ENCODE measurements around the gene LRP1. TPM values are rescaled to one million over a fixed set of nuclear protein-coding genes. Genes with fewer than 3 reads are reported as not detected.

LRP1 gene
- total RNA-seq, 1 experiment from 2014 or later: 28.4 TPM

DNA sequence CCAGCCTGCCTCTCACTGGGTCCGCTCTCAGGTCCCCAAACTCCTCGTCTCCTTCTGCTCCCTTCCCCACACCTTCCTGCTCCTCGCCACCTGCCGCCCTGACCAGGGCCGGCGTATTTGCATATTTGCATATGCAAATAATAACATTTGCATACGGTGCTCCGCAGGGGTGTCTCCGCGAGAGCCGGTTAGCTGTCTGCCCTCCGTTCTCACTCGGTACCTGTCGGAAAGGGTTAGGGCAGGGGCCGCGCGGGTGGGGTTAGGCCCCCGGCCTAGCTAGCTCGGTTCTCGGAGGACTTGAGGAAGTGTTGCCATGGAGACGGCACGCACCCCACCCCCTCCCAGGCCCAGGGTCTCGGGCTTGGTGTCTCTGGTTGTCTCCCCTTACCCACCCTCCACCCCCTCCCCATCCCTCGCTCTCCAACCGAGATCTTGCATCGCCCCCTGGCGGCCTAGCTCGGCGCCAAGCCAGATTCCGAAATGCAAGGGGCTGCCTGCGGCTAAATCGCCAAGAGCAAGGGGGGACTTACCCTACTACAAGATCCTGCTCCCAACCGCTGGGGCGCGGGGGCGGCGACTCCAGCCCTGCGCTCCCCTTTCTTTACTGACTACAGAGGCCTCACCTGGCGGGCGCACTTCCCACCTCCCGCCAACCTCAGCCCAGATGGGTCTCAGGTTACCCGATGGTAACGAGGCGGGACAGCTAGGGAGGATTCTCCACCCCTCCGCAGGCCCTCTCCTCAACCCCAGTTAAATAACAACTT lies 114.6 kb downstream of the LRP1 start:
- in situ Hi-C loops (cut with HindIII; ENCODE audit: low pct_unique_long_range_greater_than_20kb, low sequenced_read_pairs): no loop called here
- DNase-seq (ENCODE audit: low read depth): peak; percentile 56

DNA sequence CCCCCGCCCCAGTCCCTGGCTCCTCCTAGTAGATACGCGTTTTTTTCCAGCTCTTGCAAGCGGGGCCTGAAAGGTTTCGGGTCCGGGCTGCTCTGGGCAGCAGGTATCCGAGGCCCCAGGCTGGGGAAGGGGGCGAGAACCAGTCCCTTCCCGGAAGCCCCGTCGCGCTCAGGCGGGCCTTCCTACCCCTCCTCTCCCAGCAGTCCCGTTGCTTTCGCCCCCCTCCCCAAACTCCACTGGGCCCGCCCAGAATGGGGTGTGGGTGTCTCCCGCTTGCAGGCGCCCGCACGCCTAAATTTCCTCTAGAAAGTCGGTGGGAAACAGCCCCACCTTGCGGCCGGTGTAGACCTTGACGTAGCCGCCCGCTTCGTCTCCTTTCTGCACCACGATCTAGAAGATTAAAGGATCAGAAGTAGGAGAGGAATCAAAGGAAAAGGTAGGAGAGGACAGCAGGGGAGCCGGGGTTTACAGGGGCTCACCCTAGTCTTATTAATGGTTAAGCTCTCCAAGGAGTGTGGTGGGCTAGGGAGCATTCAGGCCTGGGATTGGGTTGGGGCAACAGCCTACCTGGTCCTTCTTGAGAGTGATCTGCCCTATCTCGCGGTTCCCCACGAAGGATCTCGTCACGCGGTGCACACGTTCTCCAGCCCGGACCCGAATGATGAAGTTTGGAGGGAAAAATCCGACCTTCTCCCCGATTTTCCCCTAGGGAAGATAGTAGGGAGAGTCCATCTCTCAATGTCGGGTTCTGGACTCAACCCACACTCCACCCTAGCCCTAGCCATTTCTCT lies 115.4 kb downstream of the LRP1 start:
- in situ Hi-C loops (cut with HindIII; ENCODE audit: low pct_unique_long_range_greater_than_20kb, low sequenced_read_pairs): no loop called here
- DNase-seq (ENCODE audit: low read depth): peak; percentile 75

DNA sequence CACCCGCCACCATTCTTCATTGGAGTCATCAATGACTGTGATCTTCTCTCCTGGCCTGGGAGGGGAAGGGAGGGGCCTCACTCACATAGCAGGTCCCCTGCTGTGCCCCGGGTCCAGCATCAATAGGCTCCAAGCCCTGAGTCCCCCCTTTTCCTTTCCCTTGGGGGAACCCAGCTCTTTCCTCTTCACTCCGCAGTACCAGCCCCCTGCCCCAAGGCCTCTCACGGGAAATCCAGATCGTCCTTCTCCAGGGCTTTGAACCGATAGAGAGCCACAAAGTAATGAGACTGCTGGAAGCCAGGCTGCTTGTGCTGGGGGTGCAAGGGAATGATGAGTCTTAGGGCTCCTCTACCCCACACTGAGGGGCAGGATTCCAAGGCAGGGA lies 116.0 kb downstream of the LRP1 start:
- in situ Hi-C loops (cut with HindIII; ENCODE audit: low pct_unique_long_range_greater_than_20kb, low sequenced_read_pairs): no loop called here
- no peak for DNase-seq (ENCODE audit: low read depth)

DNA sequence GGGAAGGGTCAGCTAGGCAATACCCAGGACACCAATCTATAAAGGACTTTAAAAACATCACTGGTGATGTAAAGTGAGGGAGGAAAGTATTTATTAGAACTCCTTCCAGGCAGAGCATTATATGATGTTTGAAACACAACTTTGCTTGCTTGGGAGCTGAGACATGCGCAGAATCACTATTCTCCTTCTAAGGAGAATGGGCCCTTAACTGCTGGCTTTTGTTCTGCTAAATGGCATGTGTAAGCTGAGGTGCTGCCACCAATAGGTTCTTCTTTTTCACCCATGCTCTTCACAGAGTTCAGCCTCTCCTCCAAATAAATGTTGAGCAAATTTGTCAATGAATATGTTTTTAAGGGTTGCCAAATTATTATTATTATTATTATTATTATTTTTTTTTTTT lies 118.8 kb downstream of the LRP1 start:
- in situ Hi-C loops (cut with HindIII; ENCODE audit: low pct_unique_long_range_greater_than_20kb, low sequenced_read_pairs): no loop called here
- no peak for DNase-seq (ENCODE audit: low read depth)

DNA sequence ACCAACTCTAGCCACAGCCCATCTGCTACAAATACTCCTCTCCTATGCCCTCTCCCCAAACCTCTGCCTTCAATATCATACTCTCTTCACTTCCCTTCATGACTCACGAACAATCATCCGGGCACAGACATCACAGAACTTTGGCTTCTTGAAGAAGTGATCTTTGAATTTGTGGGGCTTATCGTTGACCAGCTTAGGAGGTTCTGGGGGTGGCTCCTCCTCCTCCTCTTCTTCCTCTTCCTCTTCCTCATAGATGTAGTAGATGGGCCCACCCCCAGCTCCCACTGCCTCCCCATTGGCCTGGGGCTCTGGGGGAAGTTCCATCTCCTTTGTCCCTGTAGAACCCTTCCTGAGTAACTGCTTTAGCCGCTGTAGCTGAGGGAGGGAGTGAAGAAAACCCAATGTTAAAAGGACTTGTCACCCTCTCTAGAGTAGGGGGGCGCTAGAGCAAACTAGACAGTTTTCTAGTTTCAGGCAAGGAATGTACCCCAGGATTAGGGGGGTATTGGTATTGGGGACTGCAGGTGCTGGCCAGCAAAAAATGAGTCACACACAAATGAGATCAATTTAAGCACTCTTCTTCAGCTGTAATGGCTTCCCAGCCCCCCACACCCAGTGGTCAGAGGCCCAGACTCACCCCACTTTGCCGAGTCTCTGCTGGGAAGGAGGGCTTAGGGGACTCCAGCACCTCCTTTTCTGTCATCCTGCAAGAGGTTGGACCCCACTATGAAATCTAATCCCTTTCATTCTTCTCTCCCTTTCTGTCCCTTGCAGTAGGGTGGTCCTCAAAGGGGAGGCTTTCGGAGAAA lies 120.9 kb downstream of the LRP1 start:
- in situ Hi-C loops (cut with HindIII; ENCODE audit: low pct_unique_long_range_greater_than_20kb, low sequenced_read_pairs): no loop called here
- DNase-seq (ENCODE audit: low read depth): no peak

DNA sequence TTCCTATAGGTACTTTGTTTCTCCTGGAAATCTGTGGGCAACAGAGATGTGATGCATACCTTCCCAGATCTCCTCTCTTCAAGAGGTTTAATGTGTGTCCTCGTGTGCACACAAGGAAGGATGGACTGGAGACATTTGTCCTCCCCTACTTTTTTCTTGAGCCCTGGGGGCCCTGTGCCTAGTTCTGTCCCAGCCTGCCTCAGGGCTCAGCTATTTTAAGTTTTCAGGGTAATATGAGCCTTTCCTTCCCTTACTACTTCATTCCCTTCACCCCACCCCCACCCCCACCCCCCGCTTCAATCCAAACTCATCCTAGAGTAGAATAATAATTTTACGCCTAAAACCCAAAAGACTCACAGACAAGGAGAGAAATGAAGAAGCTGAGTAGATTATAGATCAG lies 122.3 kb downstream of the LRP1 start:
- in situ Hi-C loops (cut with HindIII; ENCODE audit: low pct_unique_long_range_greater_than_20kb, low sequenced_read_pairs): no loop called here
- DNase-seq (ENCODE audit: low read depth): no peak

DNA sequence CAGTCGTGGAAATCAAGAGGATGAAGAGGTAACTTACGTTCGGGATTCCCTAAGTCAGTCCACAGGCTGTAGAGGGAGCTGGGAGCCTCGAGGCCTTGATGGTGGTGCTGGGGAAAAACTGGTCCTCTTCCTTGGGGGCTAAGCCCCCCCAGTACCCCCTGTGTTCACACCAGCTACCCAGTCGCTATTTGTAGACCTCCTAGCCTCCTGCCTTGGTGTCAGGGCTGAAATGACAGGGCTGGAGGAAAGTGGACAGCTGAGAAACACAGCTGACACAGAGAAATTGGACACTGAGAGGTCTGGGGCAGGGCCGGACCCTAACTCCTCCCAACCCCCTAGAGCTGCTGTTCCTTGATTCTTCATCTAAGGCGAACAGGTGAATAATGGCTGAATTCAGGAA lies 122.7 kb downstream of the LRP1 start, which contains the start of gene STAC3:
Gene STAC3 (minus strand): TSS at position 232 of the 400 bp plus-strand sequence. CDS start 1,551 bp downstream, outside the sequence.
- no peak for DNase-seq (ENCODE audit: low read depth)
- in situ Hi-C loops (cut with HindIII; ENCODE audit: low pct_unique_long_range_greater_than_20kb, low sequenced_read_pairs): no loop called here

DNA sequence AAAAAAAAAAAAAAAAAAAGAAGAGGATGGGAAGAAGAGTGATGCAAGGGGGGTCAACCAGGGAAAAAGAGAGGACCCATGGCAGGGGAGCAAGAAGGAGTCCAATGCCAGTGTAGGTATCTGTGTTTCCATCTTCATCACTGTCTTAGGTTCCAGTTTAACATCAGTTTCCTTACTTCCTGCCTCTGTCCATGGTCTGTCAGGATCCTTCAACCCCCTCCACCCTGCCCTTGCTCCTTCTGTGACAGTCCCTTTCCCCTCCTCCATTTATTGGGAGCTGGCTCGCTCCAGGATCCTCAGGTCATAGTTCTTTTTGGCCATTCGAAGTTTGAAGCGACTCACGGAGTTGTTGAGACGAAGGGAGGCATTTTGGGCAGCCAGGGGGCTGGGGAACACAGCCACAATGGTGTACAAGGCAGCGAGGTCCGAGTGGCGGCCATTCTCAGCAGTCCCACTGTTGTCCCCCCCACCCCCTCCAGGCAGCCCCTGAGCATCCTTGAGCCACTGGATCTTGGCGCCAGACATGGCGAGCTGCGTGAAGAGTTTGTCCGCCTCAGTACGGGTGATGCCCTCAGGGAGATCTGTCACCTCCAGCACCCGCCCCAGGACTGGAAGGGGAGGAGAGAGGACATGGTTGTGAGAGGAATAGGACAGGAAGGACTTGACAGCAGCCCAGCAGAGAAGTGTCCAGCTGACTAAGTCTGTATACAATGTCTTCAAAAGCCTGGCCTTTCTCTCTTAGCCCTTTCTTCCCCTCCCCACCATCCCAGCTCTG lies 126.4 kb downstream of the LRP1 start:
- no peak for DNase-seq (ENCODE audit: low read depth)
- in situ Hi-C loops (cut with HindIII; ENCODE audit: low pct_unique_long_range_greater_than_20kb, low sequenced_read_pairs): no loop called here

DNA sequence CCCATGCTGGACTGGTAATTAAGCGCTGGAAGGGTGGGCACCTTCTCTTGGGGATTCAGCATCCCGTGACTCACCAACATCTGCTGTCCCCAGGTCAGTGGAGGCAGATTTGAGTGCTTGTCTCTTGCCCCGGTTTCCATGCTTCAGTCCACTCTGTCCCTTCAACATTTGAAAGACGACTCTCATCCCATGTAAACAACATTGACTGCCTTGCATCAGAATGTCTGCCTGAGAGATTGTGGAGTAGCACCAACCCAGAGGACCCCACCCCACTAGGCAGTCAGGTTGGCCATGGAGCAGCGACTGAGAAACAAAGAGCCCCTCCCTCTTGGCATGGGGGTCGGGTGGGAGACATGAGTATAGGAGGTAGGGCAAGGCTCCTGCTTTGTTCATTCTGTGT lies 127.6 kb downstream of the LRP1 start:
- in situ Hi-C loops (cut with HindIII; ENCODE audit: low pct_unique_long_range_greater_than_20kb, low sequenced_read_pairs): no loop called here
- no peak for DNase-seq (ENCODE audit: low read depth)

DNA sequence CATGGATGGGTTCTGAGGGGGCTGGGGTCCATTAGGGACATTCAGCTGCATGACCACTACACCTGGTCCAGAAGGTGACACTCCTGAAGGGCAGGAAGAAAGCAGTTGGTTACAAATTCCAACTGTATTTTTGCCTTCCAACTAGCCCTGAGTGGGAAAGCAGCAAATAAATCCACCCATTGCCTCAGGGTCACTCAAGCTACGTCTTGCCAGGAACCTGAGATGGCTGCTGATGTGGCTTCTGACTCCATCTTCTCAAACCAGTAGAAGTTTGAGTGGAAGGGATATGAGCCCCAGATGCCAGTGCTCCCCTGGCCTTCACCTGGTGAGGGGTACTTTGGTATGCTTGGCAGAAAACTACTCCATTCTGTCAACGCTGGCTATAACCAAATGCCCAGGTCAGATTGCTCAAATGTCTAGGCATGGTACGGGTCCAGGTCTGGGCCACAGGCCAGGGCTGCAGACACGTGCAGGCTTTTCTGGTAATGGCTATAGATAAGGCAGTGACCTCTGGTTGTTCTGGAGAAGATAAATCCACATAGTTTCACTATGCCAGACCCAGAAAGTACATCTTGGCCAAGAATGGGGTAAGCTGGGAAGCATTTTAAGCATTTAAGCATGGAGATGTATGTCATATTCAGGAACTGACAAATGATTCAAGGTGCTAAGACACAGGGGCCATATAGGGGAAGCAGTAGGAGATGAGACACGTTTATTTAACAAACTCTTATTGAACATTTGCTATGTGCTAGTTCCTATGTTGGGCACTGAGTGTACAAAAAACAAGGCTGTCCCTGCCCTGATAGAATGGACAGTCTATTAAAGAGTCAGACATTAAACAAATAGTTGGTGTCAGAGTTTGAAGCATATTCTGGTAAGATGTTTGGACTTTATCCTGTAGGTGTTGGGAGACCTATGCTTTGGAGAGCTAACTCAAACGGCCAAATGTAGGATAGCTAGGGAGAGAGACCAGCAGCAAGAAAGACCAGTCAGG lies 131.0 kb downstream of the LRP1 start:
- DNase-seq (ENCODE audit: low read depth): no peak
- in situ Hi-C loops (cut with HindIII; ENCODE audit: low pct_unique_long_range_greater_than_20kb, low sequenced_read_pairs): no loop called here

DNA sequence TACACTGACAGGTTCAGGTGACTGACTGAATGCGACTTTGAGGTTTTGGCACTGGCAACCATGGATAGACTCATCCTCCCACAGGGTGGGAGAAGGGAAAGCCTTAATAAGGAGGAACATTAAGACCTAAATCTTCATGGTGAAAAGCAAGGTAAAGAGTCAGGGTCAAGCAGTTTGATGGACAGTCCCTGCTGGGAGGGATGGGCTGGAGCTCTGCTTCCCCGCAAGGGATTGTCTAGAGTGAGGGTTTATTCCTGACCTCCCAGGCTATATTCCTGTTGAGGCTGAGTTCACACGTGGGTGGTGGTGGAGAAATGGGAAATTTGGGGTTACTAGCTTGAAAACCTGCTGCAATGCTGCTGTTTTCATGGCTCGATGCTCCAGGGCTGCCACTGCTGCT lies 132.1 kb downstream of the LRP1 start:
- in situ Hi-C loops (cut with HindIII; ENCODE audit: low pct_unique_long_range_greater_than_20kb, low sequenced_read_pairs): no loop called here
- no peak for DNase-seq (ENCODE audit: low read depth)

DNA sequence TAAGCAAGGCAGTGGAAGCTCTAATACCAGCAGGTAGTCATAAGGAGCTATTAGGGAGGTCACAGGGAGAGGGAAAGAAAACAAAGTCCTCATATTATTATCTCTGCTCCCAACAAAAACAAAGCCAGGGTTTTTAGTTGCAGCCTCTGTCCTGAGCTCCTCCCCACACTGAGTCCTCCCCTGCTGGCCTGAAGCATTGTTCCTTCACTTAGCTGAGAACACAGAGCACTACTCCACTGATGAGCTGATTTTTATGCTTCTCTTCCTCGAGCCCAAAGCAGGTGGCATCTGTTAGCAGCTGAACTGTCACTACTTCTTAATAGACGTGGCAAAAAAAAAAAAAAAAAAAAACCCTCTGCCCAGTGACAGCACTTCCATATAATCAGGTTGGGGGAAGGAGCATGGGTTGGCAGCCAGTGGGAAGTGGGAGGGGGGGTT lies 133.2 kb downstream of the LRP1 start:
- DNase-seq (ENCODE audit: low read depth): no peak
- in situ Hi-C loops (cut with HindIII; ENCODE audit: low pct_unique_long_range_greater_than_20kb, low sequenced_read_pairs): no loop called here

DNA sequence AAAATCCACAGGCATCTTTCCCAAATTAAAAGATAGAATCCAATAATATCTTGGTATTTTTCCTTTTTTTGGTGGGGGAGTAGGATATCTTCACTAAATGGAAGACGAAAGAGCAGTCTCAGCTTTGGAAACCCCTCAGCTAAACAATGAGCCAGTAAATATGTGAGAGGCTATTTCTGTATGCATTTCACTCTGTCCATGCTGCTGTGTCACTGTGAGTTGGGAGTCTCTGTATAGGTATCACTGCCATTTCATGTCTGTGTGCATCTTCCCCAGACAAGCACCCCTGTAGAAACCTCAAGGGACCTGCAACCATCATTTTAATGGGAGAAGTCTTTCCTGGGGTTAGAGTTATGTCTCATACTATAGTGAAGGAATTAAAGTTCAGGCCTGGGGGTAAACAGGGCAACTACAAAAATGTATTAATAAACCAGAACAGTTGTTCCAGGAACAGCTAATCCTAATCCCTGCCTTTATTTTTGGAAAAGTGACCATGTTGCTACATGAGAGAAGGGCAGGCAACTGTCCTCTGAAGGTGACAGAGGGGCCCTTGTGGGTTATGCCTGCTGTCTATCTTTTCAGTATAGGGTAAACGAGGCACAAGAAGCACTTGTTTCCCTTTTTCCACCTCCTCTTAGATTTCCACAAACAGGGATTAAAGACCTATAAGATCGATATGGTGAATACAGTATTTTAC lies 134.0 kb downstream of the LRP1 start:
- DNase-seq (ENCODE audit: low read depth): no peak
- in situ Hi-C loops (cut with HindIII; ENCODE audit: low pct_unique_long_range_greater_than_20kb, low sequenced_read_pairs): no loop called here
